ENCODE measurements around the gene KIAA0513.

KIAA0513 gene

GRCh38 chr16:85090873-85091521, 63.4 kb downstream of the KIAA0513 start:
- DNase-seq (ENCODE audit: low read depth) = no peak

GRCh38 chr16:85091522-85091910, 63.9 kb downstream of the KIAA0513 start:
- DNase-seq (ENCODE audit: low read depth) = no peak

- DNase-seq (ENCODE audit: low read depth) = no peak
Measured at GRCh38 chr16:85092309-85092708, 64.7 kb downstream of the KIAA0513 start.

GRCh38 chr16:85092851-85093250, 65.3 kb downstream of the KIAA0513 start:
- DNase-seq (ENCODE audit: low read depth) = no peak

- DNase-seq (ENCODE audit: low read depth) = no peak
Measured at GRCh38 chr16:85093705-85094104, 66.1 kb downstream of the KIAA0513 start.

GRCh38 chr16:85094176-85094805, 66.7 kb downstream of the KIAA0513 start:
- no peak for DNase-seq (ENCODE audit: low read depth)

- DNase-seq (ENCODE audit: low read depth) = no peak
Measured at GRCh38 chr16:85094812-85095211, 67.2 kb downstream of the KIAA0513 start.

GRCh38 chr16:85096921-85097320, 69.3 kb downstream of the KIAA0513 start:
- no peak for DNase-seq (ENCODE audit: low read depth)

- DNase-seq (ENCODE audit: low read depth) = no peak
Measured at GRCh38 chr16:85098565-85098964, 71.0 kb downstream of the KIAA0513 start.

- no peak for DNase-seq (ENCODE audit: low read depth)
Measured at GRCh38 chr16:85100265-85100664, 72.7 kb downstream of the KIAA0513 start.

- no peak for DNase-seq (ENCODE audit: low read depth)
Measured at GRCh38 chr16:85101956-85102630, 74.5 kb downstream of the KIAA0513 start.

GRCh38 chr16:85103114-85104079, 75.8 kb downstream of the KIAA0513 start:
- DNase-seq (ENCODE audit: low read depth) = no peak

GRCh38 chr16:85104147-85104546, 76.6 kb downstream of the KIAA0513 start:
- no peak for DNase-seq (ENCODE audit: low read depth)

- no peak for DNase-seq (ENCODE audit: low read depth)
Measured at GRCh38 chr16:85104821-85105391, 77.3 kb downstream of the KIAA0513 start.

- no peak for DNase-seq (ENCODE audit: low read depth)
Measured at GRCh38 chr16:85105475-85105874, 77.9 kb downstream of the KIAA0513 start.

GRCh38 chr16:85107083-85107482, 79.5 kb downstream of the KIAA0513 start:
- no peak for DNase-seq (ENCODE audit: low read depth)

- no peak for DNase-seq (ENCODE audit: low read depth)
Measured at GRCh38 chr16:85107532-85107931, 79.9 kb downstream of the KIAA0513 start.

GRCh38 chr16:85110105-85110504, 82.5 kb downstream of the KIAA0513 start:
- DNase-seq (ENCODE audit: low read depth) = no peak

GRCh38 chr16:85111184-85111583, 83.6 kb downstream of the KIAA0513 start:
- no peak for DNase-seq (ENCODE audit: low read depth)

- DNase-seq (ENCODE audit: low read depth) = no peak
Measured at GRCh38 chr16:85112364-85112763, 84.8 kb downstream of the KIAA0513 start, which contains the start of gene CIBAR2. TSS of gene CIBAR2 (minus strand) at chr16:85112472. CDS start at chr16:85112352, 120 bp downstream.

GRCh38 chr16:85113168-85113733, 85.7 kb downstream of the KIAA0513 start:
- no peak for DNase-seq (ENCODE audit: low read depth)
